Cardiac ventricle fibroblast (primary cell): ENCODE results near the gene HMGXB4. TPM values are rescaled to one million over a fixed set of nuclear protein-coding genes. Genes with fewer than 3 reads are reported as not detected.

Experiments
- total RNA-seq: library from RNA; depleted of rRNA; stranded (reverse); fragments of >200 nt; gene quantifications from 2 replicates; pipeline ENCODE4 v1.2.3, GENCODE V29; 2015

HMGXB4 gene, protein sequence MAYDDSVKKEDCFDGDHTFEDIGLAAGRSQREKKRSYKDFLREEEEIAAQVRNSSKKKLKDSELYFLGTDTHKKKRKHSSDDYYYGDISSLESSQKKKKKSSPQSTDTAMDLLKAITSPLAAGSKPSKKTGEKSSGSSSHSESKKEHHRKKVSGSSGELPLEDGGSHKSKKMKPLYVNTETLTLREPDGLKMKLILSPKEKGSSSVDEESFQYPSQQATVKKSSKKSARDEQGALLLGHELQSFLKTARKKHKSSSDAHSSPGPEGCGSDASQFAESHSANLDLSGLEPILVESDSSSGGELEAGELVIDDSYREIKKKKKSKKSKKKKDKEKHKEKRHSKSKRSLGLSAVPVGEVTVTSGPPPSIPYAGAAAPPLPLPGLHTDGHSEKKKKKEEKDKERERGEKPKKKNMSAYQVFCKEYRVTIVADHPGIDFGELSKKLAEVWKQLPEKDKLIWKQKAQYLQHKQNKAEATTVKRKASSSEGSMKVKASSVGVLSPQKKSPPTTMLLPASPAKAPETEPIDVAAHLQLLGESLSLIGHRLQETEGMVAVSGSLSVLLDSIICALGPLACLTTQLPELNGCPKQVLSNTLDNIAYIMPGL
- 15.0 and 17.1 TPM in 2 replicates for total RNA-seq

DNA sequence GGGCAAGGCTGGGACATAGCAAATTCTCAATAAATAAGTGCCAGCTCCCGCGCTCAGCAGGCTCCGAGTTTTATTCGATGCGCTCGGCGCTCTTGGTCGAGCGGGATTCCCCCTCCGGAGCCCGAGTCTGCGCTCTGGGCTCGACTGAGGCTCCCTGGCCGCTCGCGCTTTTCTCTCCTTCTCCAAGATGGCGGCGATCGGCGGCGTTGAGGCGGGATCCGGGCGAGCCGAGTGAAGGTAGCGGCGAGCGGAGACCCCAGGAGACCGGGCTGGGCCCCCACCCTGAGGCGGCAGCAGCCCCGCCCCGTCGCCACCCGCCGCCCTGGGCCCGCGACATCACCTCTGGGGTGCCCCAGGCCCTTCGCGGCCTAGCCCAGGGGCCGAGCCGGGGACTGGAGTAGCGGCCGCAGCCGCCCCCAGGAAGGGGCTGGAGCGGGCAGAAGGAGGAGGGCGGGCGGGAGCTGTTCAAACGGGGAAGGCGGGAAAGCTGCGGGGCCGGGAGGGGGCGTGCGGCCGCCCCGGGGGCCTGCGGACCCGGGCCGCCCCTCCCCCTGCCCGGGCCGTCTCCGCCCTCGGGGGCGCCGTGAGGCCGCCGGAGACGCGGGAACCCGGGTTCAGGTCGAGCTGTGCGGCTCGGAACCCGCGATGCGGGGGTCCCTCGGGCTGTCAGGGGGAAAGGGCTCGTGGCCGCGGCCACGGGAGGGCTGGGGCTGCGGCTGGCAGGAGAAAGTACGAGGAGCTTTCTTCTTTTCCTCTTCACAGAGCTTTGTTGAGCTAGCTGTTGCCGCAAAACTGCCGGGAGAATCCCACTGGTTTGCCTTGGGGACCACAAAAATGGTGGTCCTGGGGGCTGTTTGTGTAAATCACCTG is at the start of gene HMGXB4:
TSS of gene HMGXB4 (plus strand) at position 173 of the 870 bp plus-strand sequence. CDS start 4,898 bp downstream, outside the sequence.

GRCh38 chr22:35299673-35300499 is 42.6 kb downstream of the HMGXB4 start, which contains the start of gene TOM1:
Gene TOM1, plus strand, starts transcription at chr22:35299894. Its CDS starts 35 bp downstream, at chr22:35299929.

Other genes starting within 250 kb of the HMGXB4 start
- gene ISX, start 191.3 kb upstream of the HMGXB4 start, total RNA-seq = not detected in 2 replicates
- 50.2 and 64.9 TPM in 2 replicates for gene TOM1, start 42.4 kb downstream of the HMGXB4 start, total RNA-seq
- 49.1 and 78.6 TPM in 2 replicates for gene HMOX1, start 123.6 kb downstream of the HMGXB4 start, total RNA-seq
- gene MCM5, start 142.6 kb downstream of the HMGXB4 start, total RNA-seq = 7.6 and 15.0 TPM in 2 replicates